Trophoblast cell (in vitro differentiated cells and primary cell): ENCODE measurements around the gene PLEKHA5.

Experiments
- DNase-seq, 2 donors: peaks; one replicate each; pipeline ENCODE4 v3.0.0-alpha.2; 2016
- H2AFZ ChIP-seq: 2 replicates; pipeline ENCODE4 v1.6.1; 2013; ENCODE audit warnings: low read length, moderate library complexity, mild to moderate bottlenecking; ENCODE audit not compliant: insufficient read depth, poor library complexity
- H2AK5ac ChIP-seq: 2 replicates; pipeline ENCODE4 v1.6.1; 2013; ENCODE audit warnings: mild to moderate bottlenecking, low read length
- H2BK120ac ChIP-seq: 2 replicates; pipeline ENCODE4 v1.6.1; 2013; ENCODE audit warnings: low read length, mild to moderate bottlenecking, moderate library complexity; ENCODE audit not compliant: insufficient read depth, poor library complexity
- H2BK12ac ChIP-seq: 2 replicates; pipeline ENCODE4 v1.6.1; 2013; ENCODE audit warnings: mild to moderate bottlenecking, low read length, moderate library complexity
- H2BK5ac ChIP-seq: 2 replicates; pipeline ENCODE4 v1.6.1; 2013; ENCODE audit warnings: low read length, low read depth, moderate library complexity, mild to moderate bottlenecking; ENCODE audit not compliant: poor library complexity
- H3K14ac ChIP-seq: 2 replicates; pipeline ENCODE4 v1.6.1; 2013; ENCODE audit warnings: mild to moderate bottlenecking, low read length
- H3K18ac ChIP-seq: 2 replicates; pipeline ENCODE4 v1.6.1; 2013; ENCODE audit warnings: mild to moderate bottlenecking, low read length
- H3K23ac ChIP-seq: 2 replicates; pipeline ENCODE4 v1.6.1; 2013; ENCODE audit warnings: low read length
- H3K27ac ChIP-seq: 2 replicates; pipeline ENCODE4 v1.5.1; 2013; ENCODE audit warnings: low read depth, mild to moderate bottlenecking, inconsistent platforms, low read length, moderate library complexity
- H3K27me3 ChIP-seq: 2 replicates; pipeline ENCODE4 v1.6.1; 2013; ENCODE audit warnings: inconsistent platforms, mild to moderate bottlenecking, low read length, moderate library complexity; ENCODE audit not compliant: insufficient read depth
- H3K36me3 ChIP-seq, 2 experiments: 1 replicate in 1 of 2; 2 replicates in 1 of 2; pipeline ENCODE4 v1.6.1; 2013; ENCODE audit warnings: low read length in 2 of 2, mild to moderate bottlenecking in 2 of 2, moderate library complexity in 1 of 2; ENCODE audit not compliant: insufficient read depth in 2 of 2, control insufficient read depth in 1 of 2
- H3K4ac ChIP-seq: 2 replicates; pipeline ENCODE4 v1.6.1; 2013; ENCODE audit warnings: low read depth, mild to moderate bottlenecking, low read length, moderate library complexity
- H3K4me1 ChIP-seq, 2 experiments: 1 replicate in 1 of 2; 2 replicates in 1 of 2; pipeline ENCODE4 v1.6.1; 2013; ENCODE audit warnings: low read length in 2 of 2, mild to moderate bottlenecking in 2 of 2, moderate library complexity in 1 of 2; ENCODE audit not compliant: insufficient read depth in 2 of 2, control insufficient read depth in 1 of 2
- H3K4me2 ChIP-seq: 2 replicates; pipeline ENCODE4 v1.6.1; 2013; ENCODE audit warnings: inconsistent platforms, mild to moderate bottlenecking, low read length, moderate library complexity
- H3K4me3 ChIP-seq: 2 replicates; pipeline ENCODE4 v1.5.1; 2013; ENCODE audit warnings: mild to moderate bottlenecking, low read depth, low read length, inconsistent platforms
- H3K79me1 ChIP-seq: one replicate; pipeline ENCODE4 v1.6.1; 2013; ENCODE audit warnings: low read length
- H3K79me2 ChIP-seq: 2 replicates; pipeline ENCODE4 v1.6.1; 2013; ENCODE audit warnings: low read length, mild to moderate bottlenecking; ENCODE audit not compliant: control insufficient read depth, insufficient read depth, poor library complexity
- H3K9ac ChIP-seq: 2 replicates; pipeline ENCODE4 v1.6.1; 2013; ENCODE audit warnings: mild to moderate bottlenecking, low read length
- H3K9me3 ChIP-seq: 2 replicates; pipeline ENCODE4 v1.6.1; 2013; ENCODE audit warnings: low read depth, mild to moderate bottlenecking, control low read depth, inconsistent platforms, low read length; ENCODE audit not compliant: insufficient read depth
- H4K12ac ChIP-seq: 2 replicates; pipeline ENCODE4 v1.6.1; 2013; ENCODE audit warnings: low read depth, mild to moderate bottlenecking, low read length, moderate library complexity
- H4K8ac ChIP-seq: 2 replicates; pipeline ENCODE4 v1.6.1; 2013; ENCODE audit warnings: low read depth, mild to moderate bottlenecking, low read length, moderate library complexity
- H4K91ac ChIP-seq: one replicate; pipeline ENCODE4 v1.6.1; 2013; ENCODE audit warnings: low read depth, mild to moderate bottlenecking, low read length, moderate library complexity
- WGBS: extraction: QIAGEN DNeasy Blood & Tissue Kit; methylation state at CpG from one replicate; pipeline ENCODE4 v1.1.7; 2013; ENCODE audit warnings: missing lambda C conversion rate; ENCODE audit not compliant: insufficient read length, insufficient coverage; ENCODE audit errors: extremely low coverage; 5-methylcytosine and 5-hydroxymethylcytosine counted together

PLEKHA5 gene

GRCh38 chr12:19095331-19095730 lies 34.2 kb upstream of the PLEKHA5 start:
- H2BK120ac ChIP-seq, result no peak overlapping the region
- no peak overlapping the region for H2AK5ac ChIP-seq
- H4K12ac ChIP-seq, result no peak overlapping the region
- H3K9ac ChIP-seq, result no peak overlapping the region
- no CpG with 5 or more reads among the region's 3 CpGs for WGBS
- no peak for DNase-seq
- no peak overlapping the region for H4K8ac ChIP-seq
- H3K36me3 ChIP-seq, result no peaks in the 10 kb centered on the region
- H3K4me3 ChIP-seq, result no peak overlapping the region
- no peak overlapping the region for H2BK12ac ChIP-seq
- no peaks in the 10 kb centered on the region for H3K4me1 ChIP-seq
- no peak overlapping the region for H3K4me2 ChIP-seq
- H2BK5ac ChIP-seq, result no peak overlapping the region
- H2AFZ ChIP-seq, result no peak overlapping the region
- H4K91ac ChIP-seq, result no peak overlapping the region
- H3K79me2 ChIP-seq, result no peaks in the 10 kb centered on the region
- no peak overlapping the region for H3K4ac ChIP-seq
- no peak overlapping the region for H3K27ac ChIP-seq
- H3K27me3 ChIP-seq, result no peaks in the 10 kb centered on the region
- no peak overlapping the region for H3K14ac ChIP-seq
- H3K23ac ChIP-seq, result no peak overlapping the region
- no peaks in the 10 kb centered on the region for H3K9me3 ChIP-seq
- H3K79me1 ChIP-seq, result no peaks in the 10 kb centered on the region
- no peak overlapping the region for H3K18ac ChIP-seq

- no peak overlapping the region for H2BK5ac ChIP-seq
- no peak overlapping the region for H3K14ac ChIP-seq
- H3K4me1 ChIP-seq, result no peaks in the 10 kb centered on the region
- no peak overlapping the region for H3K4ac ChIP-seq
- no peak overlapping the region for H3K18ac ChIP-seq
- no CpG with 5 or more reads among the region's 8 CpGs for WGBS
- no peak overlapping the region for H2AFZ ChIP-seq
- no peak overlapping the region for H3K4me2 ChIP-seq
- H3K79me2 ChIP-seq, result no peaks in the 10 kb centered on the region
- no peaks in the 10 kb centered on the region for H3K27me3 ChIP-seq
- peak; percentile 13 to 76 for DNase-seq
- H3K9ac ChIP-seq, result no peak overlapping the region
- no peak overlapping the region for H4K91ac ChIP-seq
- H4K8ac ChIP-seq, result no peak overlapping the region
- H2BK120ac ChIP-seq, result no peak overlapping the region
- no peaks in the 10 kb centered on the region for H3K79me1 ChIP-seq
- H3K9me3 ChIP-seq, result no peaks in the 10 kb centered on the region
- H3K4me3 ChIP-seq, result no peak overlapping the region
- no peak overlapping the region for H3K27ac ChIP-seq
- H3K23ac ChIP-seq, result no peak overlapping the region
- no peaks in the 10 kb centered on the region for H3K36me3 ChIP-seq
- H4K12ac ChIP-seq, result no peak overlapping the region
- no peak overlapping the region for H2AK5ac ChIP-seq
- H2BK12ac ChIP-seq, result no peak overlapping the region
These were observed 33.6 kb upstream of the PLEKHA5 start for GRCh38 chr12:19095756-19096480.

- Histone ChIP-seq H4K91ac (no peak overlapping the region), H3K4me2 (no peak overlapping the region), H2AFZ (no peak overlapping the region), H3K18ac (no peak overlapping the region), H4K8ac (no peak overlapping the region), H3K27ac (no peak overlapping the region), H3K23ac (no peak overlapping the region), H4K12ac (no peak overlapping the region), H2BK5ac (no peak overlapping the region), H3K9me3 (no peaks in the 10 kb centered on the region), H3K27me3 (no peaks in the 10 kb centered on the region), H3K79me2 (no peaks in the 10 kb centered on the region), H3K9ac (no peak overlapping the region), H2BK120ac (no peak overlapping the region), H3K4me1 (no peaks in the 10 kb centered on the region), H3K14ac (no peak overlapping the region), H2BK12ac (no peak overlapping the region), H3K36me3 (no peaks in the 10 kb centered on the region), H3K4me3 (no peak overlapping the region), H3K4ac (no peak overlapping the region), H2AK5ac (no peak overlapping the region), H3K79me1 (no peaks in the 10 kb centered on the region)
- no CpG with 5 or more reads among the region's 3 CpGs for WGBS
- DNase-seq, result no peak
These were observed 24.1 kb upstream of the PLEKHA5 start for GRCh38 chr12:19105463-19105862.

- Histone ChIP-seq H3K27ac (no peak overlapping the region), H2BK120ac (no peak overlapping the region), H3K9ac (no peak overlapping the region), H3K23ac (no peak overlapping the region), H3K9me3 (no peaks in the 10 kb centered on the region), H3K79me2 (no peaks in the 10 kb centered on the region), H4K8ac (no peak overlapping the region), H3K4me2 (no peak overlapping the region), H3K18ac (no peak overlapping the region), H2BK5ac (no peak overlapping the region), H3K79me1 (no peaks in the 10 kb centered on the region), H2BK12ac (no peak overlapping the region), H3K27me3 (no peaks in the 10 kb centered on the region), H2AK5ac (no peak overlapping the region), H3K14ac (no peak overlapping the region), H3K4me1 (no peaks in the 10 kb centered on the region), H3K4me3 (peak overlapping the region; percentile 7), H3K4ac (no peak overlapping the region), H4K91ac (no peak overlapping the region), H2AFZ (no peak overlapping the region), H4K12ac (no peak overlapping the region), H3K36me3 (no peaks in the 10 kb centered on the region)
- peak in 1 of 2 donors; percentile 15 for DNase-seq
- WGBS, result no CpG with 5 or more reads among the region's 24 CpGs
These were observed 21.8 kb upstream of the PLEKHA5 start for GRCh38 chr12:19107750-19108149.
